Colonic mucosa (tissue), 4 donors: ENCODE measurements around the gene CD63. TPM values are rescaled to one million over a fixed set of nuclear protein-coding genes. Genes with fewer than 3 reads are reported as not detected.

ENCODE experiments used
- DNase-seq: peaks from one replicate; pipeline ENCODE4 v3.0.0-alpha.2; 2020
- H3K27ac ChIP-seq: fragments of 200-600 bp; one replicate; pipeline ENCODE4 v1.8.0; 2021
- H3K27me3 ChIP-seq: fragments of 200-600 bp; one replicate; pipeline ENCODE4 v1.8.0; 2021
- H3K36me3 ChIP-seq: fragments of 200-600 bp; one replicate; pipeline ENCODE4 v1.8.0; 2021
- H3K4me1 ChIP-seq: fragments of 200-600 bp; one replicate; pipeline ENCODE4 v1.8.0; 2021; ENCODE audit warnings: mild to moderate bottlenecking
- H3K4me3 ChIP-seq: fragments of 200-600 bp; one replicate; pipeline ENCODE4 v1.8.0; 2021
- H3K9ac ChIP-seq, 2 donors: one replicate each; pipeline ENCODE4 v1.7.0; 2013; ENCODE audit warnings: control low read depth in 2 of 2, low read depth in 2 of 2, low read length in 2 of 2
- H3K9me3 ChIP-seq: fragments of 200-600 bp; one replicate; pipeline ENCODE4 v1.8.0; 2021
- CTCF ChIP-seq: fragments of 200-600 bp; IDR thresholded peaks from one replicate; pipeline ENCODE4 v1.8.0; 2022; ENCODE audit warnings: antibody characterized with exemption, mild to moderate bottlenecking
- intact Hi-C: fragments of 100-400 bp; cut with DNase I; formaldehyde crosslinking; loops from one replicate; pipeline ENCODE4 v1.14.1; 2022
- total RNA-seq, 2 donors: library from RNA; stranded (reverse); fragmentation: NEBNext Ultra II Directional in 1 of 2; extraction: Animal tissue kit (Norgen Biotek cat#: 25700) in 1 of 2; gene quantifications; one replicate each; pipeline ENCODE4 v1.2.1, GENCODE V29; 2021
- donor health status: healthy.
- donor health status: DM: no; HTN: no; CAD: no.
- donor health status: DM: no; HTN: no; CAD: no.

CD63 gene
- total RNA-seq, 2 donors from 2014 or later, result 707 to 1,094 TPM

GRCh38 chr12:55704824-55705718, 23.7 kb downstream of the CD63 start:
- H3K9me3 ChIP-seq, result no peaks in the 10 kb centered on the region
- H3K27me3 ChIP-seq, result no peaks in the 10 kb centered on the region
- no peaks in the 10 kb centered on the region for H3K4me1 ChIP-seq
- no peak overlapping the region for H3K9ac ChIP-seq
- H3K4me3 ChIP-seq, result no peak overlapping the region
- intact Hi-C loops, result no loop called here
- H3K27ac ChIP-seq, result no peak overlapping the region
- no peak for DNase-seq
- H3K36me3 ChIP-seq, result no peaks in the 10 kb centered on the region
- TF ChIP-seq CTCF, result no peak

GRCh38 chr12:55703901-55704761, 24.7 kb downstream of the CD63 start:
- Histone ChIP-seq H3K9ac (no peak overlapping the region), H3K4me1 (no peaks in the 10 kb centered on the region), H3K4me3 (no peak overlapping the region), H3K27me3 (no peaks in the 10 kb centered on the region), H3K36me3 (no peaks in the 10 kb centered on the region), H3K27ac (no peak overlapping the region), H3K9me3 (no peaks in the 10 kb centered on the region)
- intact Hi-C loops, result no loop called here
- TF ChIP-seq CTCF, result no peak
- DNase-seq, result no peak

- intact Hi-C loops, result no loop called here
- no peak for TF ChIP-seq CTCF
- Histone ChIP-seq H3K27me3 (no peaks in the 10 kb centered on the region), H3K27ac (no peak overlapping the region), H3K9ac (no peak overlapping the region), H3K36me3 (no peaks in the 10 kb centered on the region), H3K4me3 (no peak overlapping the region), H3K4me1 (no peaks in the 10 kb centered on the region), H3K9me3 (no peaks in the 10 kb centered on the region)
- DNase-seq, result no peak
Observed at GRCh38 chr12:55703288-55703687, 25.5 kb downstream of the CD63 start.

- no peak for DNase-seq
- H3K27ac ChIP-seq, result no peak overlapping the region
- no peak overlapping the region for H3K4me3 ChIP-seq
- no peak overlapping the region for H3K9ac ChIP-seq
- intact Hi-C loops, result no loop called here
- H3K27me3 ChIP-seq, result no peaks in the 10 kb centered on the region
- no peaks in the 10 kb centered on the region for H3K9me3 ChIP-seq
- no peak for TF ChIP-seq CTCF
- no peaks in the 10 kb centered on the region for H3K4me1 ChIP-seq
- no peaks in the 10 kb centered on the region for H3K36me3 ChIP-seq
Observed at GRCh38 chr12:55702861-55703260, 25.9 kb downstream of the CD63 start.

GRCh38 chr12:55700255-55701018, 28.4 kb downstream of the CD63 start:
- TF ChIP-seq CTCF, result no peak
- H3K27ac ChIP-seq, result no peak overlapping the region
- no peak for DNase-seq

More at GRCh38 chr12:55700255-55701018, 28.4 kb downstream of the CD63 start:
- H3K36me3 ChIP-seq, result no peaks in the 10 kb centered on the region
- no peak overlapping the region for H3K4me3 ChIP-seq
- no peaks in the 10 kb centered on the region for H3K4me1 ChIP-seq
- intact Hi-C loops, result no loop called here
- H3K27me3 ChIP-seq, result no peaks in the 10 kb centered on the region
- no peaks in the 10 kb centered on the region for H3K9me3 ChIP-seq
- no peak overlapping the region for H3K9ac ChIP-seq
